ENCODE measurements around the gene IL25. TPM values are rescaled to one million over a fixed set of nuclear protein-coding genes. Genes with fewer than 3 reads are reported as not detected.

The IL25 gene
- total RNA-seq, 1 donor, result not detected

DNA sequence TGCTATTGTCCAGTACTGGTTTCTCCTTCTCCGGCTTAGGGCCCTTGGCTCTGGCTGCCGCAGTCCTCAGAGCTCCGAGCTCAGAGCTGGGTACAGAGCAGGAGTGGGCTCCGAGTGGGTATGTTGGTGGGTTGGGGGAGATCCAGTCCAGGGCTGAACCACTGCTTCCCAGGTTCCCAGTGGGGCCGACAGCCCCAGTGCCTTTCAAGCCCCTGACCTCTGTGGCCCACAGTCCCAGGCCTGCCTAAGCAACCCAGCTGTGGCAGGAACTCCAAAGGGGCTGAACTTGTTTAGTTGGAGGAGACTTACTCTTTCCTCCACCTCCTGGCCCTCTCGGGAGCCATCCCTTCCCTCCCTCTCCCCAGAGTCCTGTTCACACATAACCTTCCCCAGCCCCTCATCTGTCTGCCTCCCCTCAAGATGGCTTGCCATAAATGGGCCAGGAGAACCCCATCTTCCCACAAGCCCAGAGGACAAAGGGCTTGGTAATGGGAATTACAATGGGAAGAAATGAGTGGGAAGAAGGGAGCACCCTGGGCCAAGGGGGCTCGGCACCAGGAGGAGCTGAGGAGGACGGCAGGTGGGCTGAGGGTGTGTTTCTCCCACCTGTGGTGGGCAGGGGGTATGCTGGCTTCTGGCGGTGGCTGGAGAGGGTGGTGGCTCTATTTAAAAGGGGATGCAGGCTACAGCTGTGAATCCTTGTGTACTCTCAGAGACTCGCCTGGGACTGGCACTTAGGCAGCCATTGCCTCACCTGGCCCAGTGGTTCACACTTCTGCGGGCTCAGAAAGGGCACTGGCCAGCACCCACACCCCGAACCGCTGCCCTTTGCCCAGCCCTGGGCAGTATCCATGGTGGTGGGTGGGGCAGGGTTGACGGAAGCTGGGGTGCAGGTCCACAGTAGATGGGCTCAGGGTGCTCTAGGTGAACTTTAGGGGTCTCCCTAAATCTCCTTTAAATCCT lies 39.2 kb downstream of the IL25 start:
- peak; percentile 59 for DNase-seq (ENCODE audit: insufficient read length, low spot score, missing footprints)
- TF ChIP-seq, protein P1, sequence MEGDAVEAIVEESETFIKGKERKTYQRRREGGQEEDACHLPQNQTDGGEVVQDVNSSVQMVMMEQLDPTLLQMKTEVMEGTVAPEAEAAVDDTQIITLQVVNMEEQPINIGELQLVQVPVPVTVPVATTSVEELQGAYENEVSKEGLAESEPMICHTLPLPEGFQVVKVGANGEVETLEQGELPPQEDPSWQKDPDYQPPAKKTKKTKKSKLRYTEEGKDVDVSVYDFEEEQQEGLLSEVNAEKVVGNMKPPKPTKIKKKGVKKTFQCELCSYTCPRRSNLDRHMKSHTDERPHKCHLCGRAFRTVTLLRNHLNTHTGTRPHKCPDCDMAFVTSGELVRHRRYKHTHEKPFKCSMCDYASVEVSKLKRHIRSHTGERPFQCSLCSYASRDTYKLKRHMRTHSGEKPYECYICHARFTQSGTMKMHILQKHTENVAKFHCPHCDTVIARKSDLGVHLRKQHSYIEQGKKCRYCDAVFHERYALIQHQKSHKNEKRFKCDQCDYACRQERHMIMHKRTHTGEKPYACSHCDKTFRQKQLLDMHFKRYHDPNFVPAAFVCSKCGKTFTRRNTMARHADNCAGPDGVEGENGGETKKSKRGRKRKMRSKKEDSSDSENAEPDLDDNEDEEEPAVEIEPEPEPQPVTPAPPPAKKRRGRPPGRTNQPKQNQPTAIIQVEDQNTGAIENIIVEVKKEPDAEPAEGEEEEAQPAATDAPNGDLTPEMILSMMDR (IDR thresholded peaks at IDR 0.05; ENCODE audit: extremely low read depth, low read depth, low read length), result no peak
- no peak overlapping the region for H3K4me2 ChIP-seq (ENCODE audit: insufficient read depth, low read length)
- no peaks in the 10 kb centered on the region for H4K20me1 ChIP-seq (ENCODE audit: insufficient read depth, low read length)
- H2AFZ ChIP-seq (ENCODE audit: low read length), result no peak overlapping the region
- H3K79me2 ChIP-seq (ENCODE audit: insufficient read depth, low read length), result no peaks in the 10 kb centered on the region
- no peaks in the 10 kb centered on the region for H3K36me3 ChIP-seq (ENCODE audit: insufficient read depth, low read length)
- no peaks in the 10 kb centered on the region for H3K4me1 ChIP-seq (ENCODE audit: insufficient read depth, low read length)
- no peak overlapping the region for H3K27ac ChIP-seq (ENCODE audit: low read depth, low read length)
- no peaks in the 10 kb centered on the region for H3K9me3 ChIP-seq (ENCODE audit: low read depth, low read length)
- H3K4me3 ChIP-seq (ENCODE audit: insufficient read depth, low read length), result no peak overlapping the region
- H3K27me3 ChIP-seq (ENCODE audit: insufficient read depth, low read length), result peaks cover 6% of the 10 kb centered on the region

DNA sequence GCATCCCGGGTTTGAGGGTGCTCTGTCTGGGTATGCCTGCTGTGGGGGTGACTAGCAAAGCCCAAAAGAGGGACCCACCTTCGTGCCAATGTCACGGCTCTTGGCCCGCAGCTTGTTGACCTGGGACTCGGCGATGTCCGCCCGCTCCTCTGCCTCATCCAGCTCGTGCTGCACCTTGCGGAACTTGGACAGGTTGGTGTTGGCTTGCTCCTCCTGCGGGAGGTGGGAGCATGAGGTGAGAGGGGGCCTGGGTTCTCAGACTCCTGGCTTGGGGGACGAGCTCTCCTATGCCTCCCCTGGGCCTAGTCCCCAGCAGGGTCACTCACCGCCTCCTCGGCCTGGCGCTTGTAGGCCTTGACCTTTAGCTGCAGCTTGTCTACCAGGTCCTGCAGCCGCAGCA lies 41.1 kb downstream of the IL25 start:
- H2AFZ ChIP-seq (ENCODE audit: low read length), result no peak overlapping the region
- no peaks in the 10 kb centered on the region for H3K4me1 ChIP-seq (ENCODE audit: insufficient read depth, low read length)
- no peaks in the 10 kb centered on the region for H3K36me3 ChIP-seq (ENCODE audit: insufficient read depth, low read length)
- H3K27ac ChIP-seq (ENCODE audit: low read depth, low read length), result no peak overlapping the region
- no peaks in the 10 kb centered on the region for H3K79me2 ChIP-seq (ENCODE audit: insufficient read depth, low read length)
- H3K4me2 ChIP-seq (ENCODE audit: insufficient read depth, low read length), result no peak overlapping the region
- H3K27me3 ChIP-seq (ENCODE audit: insufficient read depth, low read length), result peaks cover 6% of the 10 kb centered on the region
- H3K4me3 ChIP-seq (ENCODE audit: insufficient read depth, low read length), result no peak overlapping the region
- peak; percentile 49 for DNase-seq (ENCODE audit: insufficient read length, low spot score, missing footprints)
- no peaks in the 10 kb centered on the region for H4K20me1 ChIP-seq (ENCODE audit: insufficient read depth, low read length)
- H3K9me3 ChIP-seq (ENCODE audit: low read depth, low read length), result no peaks in the 10 kb centered on the region
- TF ChIP-seq, protein P1 (IDR thresholded peaks at IDR 0.05; ENCODE audit: extremely low read depth, low read depth, low read length), result no peak

DNA sequence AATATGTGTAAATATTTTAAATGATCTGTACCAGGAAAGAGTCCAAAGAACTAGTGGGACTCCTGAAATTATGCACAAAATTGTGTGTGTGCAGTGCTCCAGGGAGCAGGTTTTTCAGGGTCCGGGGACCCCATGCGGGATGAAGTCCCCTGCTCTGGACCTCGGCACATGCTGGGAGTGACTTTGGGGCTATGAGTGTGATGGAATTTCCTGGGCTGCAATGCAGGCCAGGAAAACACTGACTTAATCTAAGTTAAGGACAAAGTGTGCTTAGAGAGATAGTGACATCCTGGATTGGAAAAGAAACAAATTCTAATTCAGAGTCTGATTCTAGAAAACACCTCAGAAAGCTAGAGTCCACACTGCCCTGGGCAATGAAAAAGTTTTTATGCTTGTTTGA lies 41.6 kb downstream of the IL25 start:
- no peak overlapping the region for H3K4me2 ChIP-seq (ENCODE audit: insufficient read depth, low read length)
- TF ChIP-seq, protein P1 (IDR thresholded peaks at IDR 0.05; ENCODE audit: extremely low read depth, low read depth, low read length), result no peak
- H3K9me3 ChIP-seq (ENCODE audit: low read depth, low read length), result no peaks in the 10 kb centered on the region
- H3K27me3 ChIP-seq (ENCODE audit: insufficient read depth, low read length), result peaks cover 6% of the 10 kb centered on the region
- H4K20me1 ChIP-seq (ENCODE audit: insufficient read depth, low read length), result no peaks in the 10 kb centered on the region
- no peak overlapping the region for H2AFZ ChIP-seq (ENCODE audit: low read length)
- no peaks in the 10 kb centered on the region for H3K79me2 ChIP-seq (ENCODE audit: insufficient read depth, low read length)
- H3K36me3 ChIP-seq (ENCODE audit: insufficient read depth, low read length), result no peaks in the 10 kb centered on the region
- peak; percentile 65 for DNase-seq (ENCODE audit: insufficient read length, low spot score, missing footprints)
- H3K4me1 ChIP-seq (ENCODE audit: insufficient read depth, low read length), result no peaks in the 10 kb centered on the region
- no peak overlapping the region for H3K4me3 ChIP-seq (ENCODE audit: insufficient read depth, low read length)
- H3K27ac ChIP-seq (ENCODE audit: low read depth, low read length), result no peak overlapping the region

All from osteoblast (primary cell).